Right lobe of liver (tissue), 4 donors: ENCODE data around the gene OSBPL10.

ENCODE experiments used
- CTCF ChIP-seq, 4 donors: fragments of 200-600 bp in 3 of 4; fragments of 450-650 bp in 1 of 4; IDR thresholded peaks; one replicate each; pipeline versions ENCODE4 v1.5.1 to v1.8.0; 2016 to 2022; ENCODE audit warnings: antibody characterized with exemption in 4 of 4, mild to moderate bottlenecking in 2 of 4
- POLR2A ChIP-seq: fragments of 450-650 bp; IDR thresholded peaks from one replicate; pipeline ENCODE4 v1.6.1; 2017; ENCODE audit warnings: antibody characterized with exemption, mild to moderate bottlenecking
- donor health status: DM: no; HTN: no; CAD: no.
- donor health status: DM: no; HTN: no; CAD: no.
- donor health status: DM: no; HTN: yes; CAD: no.

GRCh38 chr3:31984321-31984720 lies 3.3 kb upstream of the OSBPL10 start:
- TF ChIP-seq CTCF (IDR thresholded peaks at IDR 0.05) (no peak), POLR2A (no peak)
